ENCODE results near the gene SLC9A9.

The SLC9A9 gene

DNA sequence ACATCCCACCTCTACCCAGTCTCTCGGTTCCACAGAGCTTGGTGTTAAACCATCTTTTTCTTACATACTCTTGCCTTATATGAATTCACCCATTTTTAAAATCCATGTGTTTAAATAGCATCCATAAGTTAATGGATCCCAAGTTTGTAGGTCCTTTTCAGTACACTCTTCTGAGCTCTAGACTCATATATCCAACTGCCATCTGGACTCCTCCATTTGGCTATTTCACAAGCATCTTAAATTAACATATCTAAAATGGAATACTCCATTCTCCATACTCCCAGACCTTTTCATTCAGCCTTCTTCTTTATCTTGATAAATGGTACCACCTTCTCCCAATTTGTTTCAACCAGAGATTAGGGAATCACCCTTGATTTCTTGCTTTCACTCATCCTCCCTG, 615.3 kb downstream of the SLC9A9 start:
- no peak for DNase-seq

DNA sequence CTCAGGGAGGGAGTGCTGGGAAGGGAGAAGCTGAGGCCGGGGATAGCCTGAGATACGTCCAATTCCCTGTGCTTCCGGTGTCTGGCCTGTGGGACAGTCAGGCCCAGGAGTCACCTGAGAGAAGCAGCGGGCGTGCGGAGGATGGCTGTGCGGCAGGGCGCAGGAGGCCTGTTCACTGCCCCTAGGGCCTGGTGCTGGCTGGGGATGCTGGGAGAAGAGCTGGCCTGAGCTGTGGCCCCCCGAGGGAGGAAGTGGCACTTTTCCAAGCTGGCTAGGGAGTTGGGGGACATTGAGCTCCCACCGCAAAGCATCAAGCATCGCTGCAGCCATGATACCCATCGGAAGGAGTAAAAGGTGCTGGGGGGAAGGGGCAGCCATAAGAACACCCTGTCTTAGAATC, 619.9 kb downstream of the SLC9A9 start:
- no peak for DNase-seq

DNA sequence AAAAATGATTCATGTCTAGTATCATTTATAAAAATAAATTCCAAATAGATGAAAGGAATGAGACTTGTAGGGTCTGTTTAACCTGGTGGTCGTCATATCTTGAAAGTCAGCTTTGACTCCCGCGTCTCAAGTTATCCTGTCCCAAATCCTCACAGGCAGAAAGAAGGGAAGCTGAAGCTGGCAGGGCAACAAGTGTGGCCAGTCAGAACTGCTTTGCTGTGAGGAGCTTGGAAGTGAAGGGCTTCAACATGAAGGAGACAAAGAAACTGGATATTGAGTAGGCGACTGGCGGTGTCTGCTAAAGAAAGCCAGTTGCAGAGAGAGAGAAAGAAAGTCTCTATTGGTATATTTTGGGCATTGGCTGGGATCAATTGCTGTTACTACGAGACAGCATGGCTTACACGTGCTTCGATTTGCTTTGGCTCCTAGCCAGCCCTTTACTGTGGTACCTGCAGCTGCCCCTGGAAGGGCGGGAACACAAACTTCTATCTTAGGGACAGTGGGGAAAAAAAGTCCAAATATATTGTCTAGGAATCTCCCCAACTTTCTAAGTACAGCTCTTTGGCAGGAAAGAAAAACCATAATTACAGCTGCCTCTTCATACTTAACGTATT, 621.5 kb downstream of the SLC9A9 start:
- DNase-seq = no peak

DNA sequence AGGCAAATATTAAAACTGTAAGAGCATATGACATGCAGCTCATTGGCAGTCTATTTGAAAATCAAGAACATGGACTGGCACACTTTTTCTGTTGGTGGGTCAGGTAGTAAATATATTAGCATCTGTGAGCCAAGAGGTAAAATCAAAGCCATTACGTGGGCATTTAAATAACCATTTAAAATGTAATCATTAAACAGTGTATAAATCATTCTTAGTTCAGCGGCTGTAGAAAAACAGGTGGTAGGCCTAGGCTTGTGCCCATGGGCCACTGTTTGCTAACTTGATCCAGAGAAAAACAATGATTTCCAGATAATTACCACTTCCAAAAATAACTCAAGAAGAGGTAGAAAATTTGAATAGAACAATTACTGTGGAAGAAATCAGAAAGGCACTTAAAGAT, 623.6 kb downstream of the SLC9A9 start:
- no peak for DNase-seq

DNA sequence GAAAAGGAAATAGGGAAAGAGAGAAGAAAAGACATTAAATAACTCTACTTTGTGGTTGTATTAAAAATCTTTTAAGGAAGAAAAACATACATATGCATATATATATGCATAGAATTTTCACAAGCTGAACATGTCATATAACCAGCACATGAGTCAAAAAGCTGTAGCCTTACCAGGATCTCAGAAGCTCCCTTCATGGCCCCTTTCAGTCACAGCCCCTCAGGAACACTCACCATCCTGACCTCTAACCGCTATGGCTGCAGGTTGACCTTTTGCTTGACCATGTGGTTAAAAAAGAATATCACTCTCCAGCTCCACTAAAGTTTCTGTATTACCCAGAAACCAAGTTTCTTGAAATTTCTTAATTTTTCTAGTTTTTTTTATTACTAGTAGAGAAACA, 625.3 kb downstream of the SLC9A9 start:
- DNase-seq = no peak

DNA sequence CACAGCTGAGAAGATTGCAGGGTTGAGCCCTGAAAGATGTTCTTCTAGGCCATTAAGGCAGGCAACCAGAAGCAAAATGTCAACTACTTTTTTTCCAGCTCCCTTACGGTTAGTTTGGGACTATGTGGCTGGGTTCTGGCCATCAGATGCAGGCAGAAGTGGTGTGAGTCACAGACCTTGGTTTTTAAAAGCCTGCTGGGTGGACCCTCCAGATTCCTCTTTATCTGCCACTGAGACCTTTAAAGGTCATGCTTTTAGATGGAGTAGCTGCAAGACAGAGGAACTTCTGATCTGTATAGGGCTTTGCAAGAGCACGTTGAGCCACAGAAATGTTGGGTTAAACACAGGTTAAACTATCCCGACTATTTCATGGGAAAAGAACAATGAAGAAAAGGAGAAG, 625.8 kb downstream of the SLC9A9 start:
- no peak for DNase-seq

DNA sequence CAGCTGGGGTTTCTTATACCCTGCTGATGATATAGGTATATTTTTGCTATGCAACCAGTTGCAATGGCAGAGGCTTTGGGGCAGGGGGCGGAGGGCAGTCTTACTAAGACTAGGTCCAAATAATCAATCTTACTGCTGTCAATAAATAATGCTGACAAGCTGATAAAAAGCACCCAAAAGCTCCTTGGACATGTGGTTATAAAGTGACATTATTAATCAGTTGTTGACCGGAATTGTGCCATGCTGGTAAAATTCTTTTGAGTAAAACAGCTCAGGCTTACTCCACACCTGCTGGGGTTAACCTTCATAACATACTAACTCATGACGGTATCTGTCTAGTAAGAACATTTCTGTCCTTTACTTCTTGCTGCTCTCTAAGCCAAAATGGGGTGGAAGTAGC, 626.8 kb downstream of the SLC9A9 start:
- DNase-seq = no peak

DNA sequence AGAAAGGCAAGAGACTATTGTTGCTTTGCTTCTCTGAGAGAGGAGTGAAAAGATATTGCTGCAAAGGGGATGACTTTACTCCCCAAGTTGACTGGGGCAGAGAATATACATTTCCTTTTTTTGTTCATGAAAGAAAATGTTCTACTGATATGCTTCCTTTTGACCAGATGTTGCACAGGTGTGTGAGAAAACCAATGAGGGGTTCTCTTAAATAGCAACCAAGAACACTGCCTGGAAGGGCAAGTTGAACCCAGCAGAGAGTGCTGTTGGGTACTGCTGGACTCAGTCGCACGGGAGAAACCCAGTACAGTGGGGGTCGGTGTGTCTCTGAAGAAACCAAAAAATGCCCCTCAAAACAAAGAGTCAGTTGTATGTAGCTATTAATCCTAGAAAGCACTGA, 627.5 kb downstream of the SLC9A9 start:
- DNase-seq = no peak

DNA sequence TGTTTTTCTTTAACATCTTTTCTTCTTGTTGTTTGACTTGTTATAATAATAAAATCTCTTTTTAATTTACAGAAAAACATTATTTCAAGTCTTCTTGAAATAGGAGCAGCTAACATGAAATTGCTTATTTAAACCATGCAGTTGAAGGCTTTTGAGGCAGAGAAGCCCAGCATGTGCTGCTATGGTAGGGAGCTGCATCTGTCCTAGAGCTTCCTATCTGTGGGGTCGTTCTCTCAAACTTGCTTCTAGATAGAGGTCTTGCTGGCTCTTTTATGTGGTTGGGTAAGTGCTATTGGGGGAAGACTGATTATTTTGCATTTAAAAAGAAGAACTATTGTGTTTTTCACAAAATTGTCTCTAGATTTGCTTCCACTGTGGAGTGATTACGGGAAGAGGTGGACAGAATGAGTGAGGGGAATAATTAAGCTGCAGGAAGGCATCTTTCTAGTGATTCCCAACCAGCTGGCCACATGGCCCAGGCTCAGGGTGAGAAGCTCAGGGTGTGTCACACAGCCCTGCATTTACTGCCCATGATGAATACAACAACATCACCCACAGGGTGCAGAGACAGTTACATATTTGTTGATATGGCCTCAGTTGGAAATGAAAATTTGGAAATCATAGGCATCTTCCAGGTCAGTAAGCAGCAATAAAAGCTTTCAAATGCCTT, 630.0 kb downstream of the SLC9A9 start:
- no peak for DNase-seq

DNA sequence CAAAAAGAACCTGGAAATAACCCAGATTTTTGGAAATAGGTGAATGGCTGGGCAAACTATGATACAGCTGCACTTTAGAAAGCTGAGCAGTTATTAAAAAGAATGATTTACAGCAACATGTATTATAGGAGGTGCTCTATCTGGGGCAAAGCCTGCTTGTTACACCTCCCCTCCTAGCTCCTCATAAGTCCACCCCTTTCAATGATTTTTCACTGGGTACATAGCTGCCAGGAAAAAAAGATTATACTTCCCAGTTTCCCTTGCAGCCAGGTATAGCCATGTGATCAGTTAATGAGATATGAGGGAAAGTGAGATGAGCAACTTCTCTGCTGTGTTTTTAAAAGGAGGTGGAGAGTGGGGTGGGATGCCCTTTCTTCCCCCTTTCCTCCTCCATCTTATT, 631.0 kb downstream of the SLC9A9 start:
- DNase-seq = no peak

DNA sequence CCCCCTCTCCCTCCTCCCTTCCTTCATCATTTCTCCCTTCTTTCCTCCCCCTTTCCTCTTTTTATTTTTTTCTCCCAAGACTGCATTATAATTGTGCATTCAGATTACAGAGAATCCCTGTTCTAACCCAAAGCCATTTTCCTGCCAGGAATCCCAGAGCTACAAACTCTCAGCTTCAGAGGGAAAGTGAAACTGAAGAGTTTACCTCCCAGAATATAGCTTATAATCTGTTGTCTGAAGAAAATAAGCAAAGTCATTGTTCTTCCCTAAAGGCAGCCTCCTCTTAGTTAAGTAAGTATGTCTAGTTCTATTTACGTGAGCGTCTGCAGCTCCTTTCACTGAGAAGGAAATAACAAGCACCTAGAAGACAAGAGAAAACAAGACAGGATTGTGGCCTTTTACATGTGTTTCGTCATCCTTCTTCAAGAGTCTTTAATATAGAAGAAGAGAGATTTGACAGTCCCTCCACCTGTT, 631.5 kb downstream of the SLC9A9 start:
- DNase-seq = no peak
